ENCODE results near the gene PNMT. TPM values are rescaled to one million over a fixed set of nuclear protein-coding genes. Genes with fewer than 3 reads are reported as not detected.

Gene PNMT
- polyA plus RNA-seq, 1 experiment, result not detected

DNA sequence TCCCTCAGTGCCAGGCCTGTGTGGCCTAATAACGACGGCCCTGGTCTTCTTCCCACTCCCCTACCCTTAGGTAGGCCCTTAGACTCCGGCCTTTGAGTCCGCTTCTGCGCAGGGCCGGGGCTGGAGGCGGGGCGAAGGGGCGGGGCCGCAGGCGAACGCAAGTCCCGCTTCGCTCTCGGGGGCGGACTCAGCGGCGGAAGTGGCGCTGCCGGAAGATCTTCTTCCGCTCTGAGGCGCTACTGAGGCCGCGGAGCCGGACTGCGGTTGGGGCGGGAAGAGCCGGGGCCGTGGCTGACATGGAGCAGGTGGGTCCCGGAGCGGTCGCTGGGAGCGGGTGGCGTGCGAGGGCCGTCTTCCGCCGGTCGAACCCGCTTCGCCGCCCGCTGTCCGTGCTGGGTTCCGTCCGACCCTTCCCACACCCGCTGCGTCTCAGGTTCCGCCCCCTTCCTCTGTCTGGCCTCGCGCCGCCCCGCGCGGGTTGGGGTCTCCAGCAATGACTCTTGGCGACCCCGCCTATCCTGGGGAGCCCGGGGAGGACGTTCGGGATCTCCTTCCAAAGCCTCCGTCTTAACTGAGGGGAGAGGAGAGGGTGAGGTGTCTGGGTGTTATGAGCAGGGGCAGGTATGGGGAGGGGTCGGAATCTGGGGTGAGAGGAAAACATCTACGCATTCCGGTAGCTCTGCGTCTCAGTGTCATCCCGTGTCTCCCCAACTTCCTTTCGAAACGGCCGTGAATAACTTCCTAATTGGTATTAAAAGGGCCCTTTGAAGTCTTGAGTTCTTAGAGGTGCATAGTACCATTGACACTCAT lies 31.1 kb upstream of the PNMT start, which contains the start of gene STARD3:
Gene STARD3, plus strand, starts transcription at position 218 of the 810 bp plus-strand sequence. CDS start 16,388 bp downstream, outside the sequence.
- Histone ChIP-seq H3K9me3 (ENCODE audit: control insufficient read depth, insufficient read depth, low read length) (no peaks in the 10 kb centered on the region), H3K4me3 (ENCODE audit: low read depth, low read length) (peak within 1 kb of the TSS; percentile 92), H3K27ac (ENCODE audit: low read depth, low read length) (peak within 1 kb of the TSS; percentile 61), H3K27me3 (ENCODE audit: control insufficient read depth, insufficient read depth, low read length) (peaks cover 7% of the 10 kb centered on the region)
- POLR2A ChIA-PET, result interaction anchor here (0.7 to 1.0 kb wide), 2 partner anchors 8 to 15 kb away, joined by 3 read pairs; no protein-coding TSS in a partner anchor
- peak; percentile 44 for DNase-seq (ENCODE audit: low read depth, low spot score)
- CTCF ChIA-PET, result interaction anchor here (0.8 to 5.8 kb wide), 3 partner anchors 13 to 16 kb away, joined by 3 to 28 read pairs (median 3); no protein-coding TSS in a partner anchor
- TF ChIP-seq CTCF (IDR thresholded peaks at IDR 0.05; ENCODE audit: low read depth, low read length), result peak; percentile 17

DNA sequence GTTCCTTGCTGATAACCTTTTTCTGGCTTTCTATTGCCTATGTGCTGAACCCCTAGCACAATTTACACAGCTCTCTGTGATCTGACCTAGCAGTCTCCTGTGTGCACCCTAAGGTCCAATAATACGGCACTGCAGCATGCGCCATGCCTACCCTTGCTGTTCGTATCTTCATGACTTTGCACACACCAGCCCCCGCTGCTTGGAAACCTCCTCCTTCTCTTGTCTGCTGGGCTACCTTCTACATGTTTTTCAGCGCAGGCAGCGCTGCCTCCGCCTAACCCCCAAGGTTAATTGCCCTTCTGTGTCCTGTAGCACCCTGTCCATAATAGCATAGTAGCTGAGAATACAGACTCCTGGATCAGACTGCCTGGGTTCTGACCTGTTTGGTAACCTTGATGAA lies 29.9 kb upstream of the PNMT start:
- H3K27ac ChIP-seq (ENCODE audit: low read depth, low read length), result no peak overlapping the region
- ChIA-PET CTCF (interaction anchor here (0.8 to 5.8 kb wide), 5 partner anchors 10 to 17 kb away, joined by 3 to 28 read pairs (median 6); no protein-coding TSS in a partner anchor), POLR2A (no interaction called here)
- no peaks in the 10 kb centered on the region for H3K9me3 ChIP-seq (ENCODE audit: control insufficient read depth, insufficient read depth, low read length)
- H3K27me3 ChIP-seq (ENCODE audit: control insufficient read depth, insufficient read depth, low read length), result peaks cover under 1% of the 10 kb centered on the region
- peak overlapping the region; percentile 92 for H3K4me3 ChIP-seq (ENCODE audit: low read depth, low read length)
- TF ChIP-seq CTCF (IDR thresholded peaks at IDR 0.05; ENCODE audit: low read depth, low read length), result no peak
- no peak for DNase-seq (ENCODE audit: low read depth, low spot score)

DNA sequence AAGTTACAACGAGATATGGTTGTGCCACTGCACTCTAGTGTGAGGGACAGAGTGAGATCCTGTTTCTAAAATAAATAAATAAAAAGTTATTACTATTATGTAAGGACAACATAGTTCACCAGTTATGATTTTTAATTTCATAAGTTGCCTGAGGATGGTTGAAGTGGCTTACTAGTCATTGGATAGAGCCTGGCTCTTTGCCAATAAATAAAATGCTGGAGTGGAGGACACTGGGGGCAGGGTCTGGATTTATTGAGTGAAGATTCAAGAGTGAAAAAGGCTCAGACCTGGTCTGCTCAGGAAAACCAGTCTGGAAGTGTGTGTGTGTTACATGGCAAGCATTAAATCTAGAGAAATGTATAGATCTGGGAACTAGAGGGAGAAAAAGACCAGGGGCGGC lies 29.2 kb upstream of the PNMT start:
- Histone ChIP-seq H3K9me3 (ENCODE audit: control insufficient read depth, insufficient read depth, low read length) (no peaks in the 10 kb centered on the region), H3K4me3 (ENCODE audit: low read depth, low read length) (no peak overlapping the region), H3K27ac (ENCODE audit: low read depth, low read length) (no peak overlapping the region), H3K27me3 (ENCODE audit: control insufficient read depth, insufficient read depth, low read length) (no peaks in the 10 kb centered on the region)
- CTCF ChIA-PET, result interaction anchor here (1.0 to 5.8 kb wide), 4 partner anchors 11 to 18 kb away, joined by 3 to 28 read pairs (median 8); no protein-coding TSS in a partner anchor
- DNase-seq (ENCODE audit: low read depth, low spot score), result no peak
- no peak for TF ChIP-seq CTCF (IDR thresholded peaks at IDR 0.05; ENCODE audit: low read depth, low read length)
- POLR2A ChIA-PET, result no interaction called here

GRCh38 chr17:39639566-39640458 lies 28.4 kb upstream of the PNMT start:
- ChIA-PET POLR2A (interaction anchor here (1.0 kb wide), 1 partner anchor 10 kb away, joined by 3 read pairs; no protein-coding TSS in a partner anchor), CTCF (interaction anchor here (1.0 to 5.8 kb wide), 4 partner anchors 12 to 19 kb away, joined by 3 to 28 read pairs (median 8); no protein-coding TSS in a partner anchor)
- H3K4me3 ChIP-seq (ENCODE audit: low read depth, low read length), result no peak overlapping the region
- H3K27me3 ChIP-seq (ENCODE audit: control insufficient read depth, insufficient read depth, low read length), result no peaks in the 10 kb centered on the region
- H3K9me3 ChIP-seq (ENCODE audit: control insufficient read depth, insufficient read depth, low read length), result no peaks in the 10 kb centered on the region
- no peak for DNase-seq (ENCODE audit: low read depth, low spot score)
- no peak for TF ChIP-seq CTCF (IDR thresholded peaks at IDR 0.05; ENCODE audit: low read depth, low read length)
- H3K27ac ChIP-seq (ENCODE audit: low read depth, low read length), result no peak overlapping the region

Data from AG04450 (cell line).